ENCODE results near the gene AKR1E2.

AKR1E2 gene

GRCh38 chr10:4824791-4825310 is 1.2 kb upstream of the AKR1E2 start (continued):
- TF ChIP-seq ZNF202 (tag by site-specific recombination; IDR thresholded peaks at IDR 0.05; ENCODE audit: borderline replicate concordance): no peak
- TF ChIP-seq ZNF600 (tag by site-specific recombination; IDR thresholded peaks at IDR 0.05): no peak
- TF ChIP-seq ZNF48 (tag by site-specific recombination; IDR thresholded peaks at IDR 0.05): no peak
- no peak for TF ChIP-seq ZNF521 (tag by site-specific recombination; IDR thresholded peaks at IDR 0.05)
- TF ChIP-seq ZNF544 (tag by site-specific recombination; IDR thresholded peaks at IDR 0.05): no peak

- H3K36me3 ChIP-seq (ENCODE audit: control insufficient read depth in 2 of 2, insufficient read depth in 1 of 2, low read length in 2 of 2): no peaks in the 10 kb centered on the region
- H3K27ac ChIP-seq (ENCODE audit: extremely low read depth, low read depth, low read length): no peak overlapping the region
- ChIA-PET CTCF (interaction anchor here (1.0 to 3.3 kb wide), 4 partner anchors 9 to 268 kb away, joined by 3 to 13 read pairs (median 4); partner anchors contain the start of gene AKR1C3), POLR2A (no interaction called here)
- no peak for TF ChIP-seq REPIN1 (tag by site-specific recombination; IDR thresholded peaks at IDR 0.05; ENCODE audit: low read depth)
- no peak for TF ChIP-seq ZNF626 (tag by site-specific recombination; IDR thresholded peaks at IDR 0.05)
- TF ChIP-seq ZNF561 (tag by site-specific recombination; IDR thresholded peaks at IDR 0.05; ENCODE audit: borderline replicate concordance): no peak
- no peak for TF ChIP-seq ZNF426 (tag by site-specific recombination; IDR thresholded peaks at IDR 0.05)
- H3K4me3 ChIP-seq (ENCODE audit: low read depth, low read length): no peak overlapping the region
- H3K4me1 ChIP-seq (ENCODE audit: control insufficient read depth, insufficient read depth, low read length): no peaks in the 10 kb centered on the region
- H3K9me3 ChIP-seq (ENCODE audit: control insufficient read depth, insufficient read depth, low read depth, low read length): no peaks in the 10 kb centered on the region
Observed at GRCh38 chr10:4825456-4825867, 545 bp upstream of the AKR1E2 start.

DNA sequence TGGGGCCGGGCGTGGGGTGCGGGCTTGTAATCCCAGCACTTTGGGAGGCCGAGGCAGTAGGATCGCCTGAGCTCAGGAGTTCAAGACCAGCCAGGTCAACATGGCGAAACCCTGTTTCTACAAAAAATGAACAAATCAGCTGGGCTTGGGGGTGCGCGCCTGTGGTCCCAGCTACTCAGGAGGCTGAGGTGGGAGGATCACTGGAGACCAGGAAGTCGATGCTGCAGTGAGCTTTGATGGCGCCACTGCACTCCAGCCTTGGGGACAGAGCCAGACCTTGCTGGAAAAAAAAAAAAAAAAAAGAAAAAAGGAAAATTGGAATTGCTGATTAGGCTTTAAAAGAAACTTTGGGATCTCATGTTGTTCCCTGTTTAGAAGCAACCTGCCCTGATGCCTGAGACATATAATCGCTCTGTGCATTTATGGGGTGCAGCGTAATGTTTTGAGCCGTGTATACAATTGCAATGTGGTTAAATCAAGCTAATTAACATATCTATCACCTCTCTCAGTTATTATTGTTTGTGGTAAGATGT is 851 bp downstream of the AKR1E2 start:
- POLR2A ChIA-PET: no interaction called here
- no peak for TF ChIP-seq ZNF140 (tag by site-specific recombination; IDR thresholded peaks at IDR 0.05)
- no peak for TF ChIP-seq OSR2 (tag by site-specific recombination; IDR thresholded peaks at IDR 0.05)
- no peak for TF ChIP-seq ZNF404 (tag by site-specific recombination; IDR thresholded peaks at IDR 0.05)
- TF ChIP-seq OVOL3 (tag by site-specific recombination; IDR thresholded peaks at IDR 0.05): no peak
- TF ChIP-seq GLI4 (tag by site-specific recombination; IDR thresholded peaks at IDR 0.05): no peak
- TF ChIP-seq, protein P1, sequence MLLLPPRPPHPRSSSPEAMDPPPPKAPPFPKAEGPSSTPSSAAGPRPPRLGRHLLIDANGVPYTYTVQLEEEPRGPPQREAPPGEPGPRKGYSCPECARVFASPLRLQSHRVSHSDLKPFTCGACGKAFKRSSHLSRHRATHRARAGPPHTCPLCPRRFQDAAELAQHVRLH (tag by site-specific recombination; IDR thresholded peaks at IDR 0.05): no peak
- TF ChIP-seq ZNF837 (tag by site-specific recombination; IDR thresholded peaks at IDR 0.05): no peak
- no peak for TF ChIP-seq SCRT1 (tag by site-specific recombination; IDR thresholded peaks at IDR 0.05; ENCODE audit: borderline replicate concordance)
- TF ChIP-seq ZNF2 (tag by site-specific recombination; IDR thresholded peaks at IDR 0.05): no peak
- no peak for TF ChIP-seq ZNF138 (tag by site-specific recombination; IDR thresholded peaks at IDR 0.05; ENCODE audit: borderline replicate concordance)
- no peak for TF ChIP-seq ZNF174 (tag by site-specific recombination; IDR thresholded peaks at IDR 0.05)
- TF ChIP-seq ZNF561 (tag by site-specific recombination; IDR thresholded peaks at IDR 0.05; ENCODE audit: borderline replicate concordance): no peak
- TF ChIP-seq ZNF677 (tag by site-specific recombination; IDR thresholded peaks at IDR 0.05): no peak
- no peak for TF ChIP-seq ZSCAN5A (tag by site-specific recombination; IDR thresholded peaks at IDR 0.05)
- no peak for TF ChIP-seq KLF7 (tag by site-specific recombination; IDR thresholded peaks at IDR 0.05; ENCODE audit: borderline replicate concordance)
- no peak for TF ChIP-seq ZNF449 (tag by site-specific recombination; IDR thresholded peaks at IDR 0.05)
- TF ChIP-seq ZBTB8A (tag by site-specific recombination; IDR thresholded peaks at IDR 0.05): no peak
- no peak for TF ChIP-seq GLI2 (tag by site-specific recombination; IDR thresholded peaks at IDR 0.05; ENCODE audit: borderline replicate concordance, low read depth)
- TF ChIP-seq ZNF513 (tag by site-specific recombination; IDR thresholded peaks at IDR 0.05): no peak
- no peak for TF ChIP-seq ZNF426 (tag by site-specific recombination; IDR thresholded peaks at IDR 0.05)
- Histone ChIP-seq H3K36me3 (ENCODE audit: control insufficient read depth in 2 of 2, insufficient read depth in 1 of 2, low read length in 2 of 2) (no peaks in the 10 kb centered on the region), H3K4me1 (ENCODE audit: control insufficient read depth, insufficient read depth, low read length) (no peaks in the 10 kb centered on the region), H3K27ac (ENCODE audit: extremely low read depth, low read depth, low read length) (no peak overlapping the region), H3K4me3 (ENCODE audit: low read depth, low read length) (no peak overlapping the region; the same call in 1 of the 2 replicates), H3K9me3 (ENCODE audit: control insufficient read depth, insufficient read depth, low read depth, low read length) (no peaks in the 10 kb centered on the region)
- CTCF ChIA-PET: interaction anchor here (0.6 to 0.8 kb wide), 2 partner anchors 23 to 864 kb away, joined by 3 to 4 read pairs; no protein-coding TSS in a partner anchor

All from HEK293 (cell line).